ENCODE results near the gene UNC5C. TPM values are rescaled to one million over a fixed set of nuclear protein-coding genes. Genes with fewer than 3 reads are reported as not detected.

UNC5C gene
- total RNA-seq, 1 donor from 2014 or later: 15.5 TPM

GRCh38 chr4:95563638-95564337 lies 15.0 kb upstream of the UNC5C start:
- Mint-ChIP-seq H3K9me3 (ENCODE audit: low read depth) (peaks cover 2% of the 10 kb centered on the region), H3K4me1 (ENCODE audit: low read depth) (no peaks in the 10 kb centered on the region), H3K27me3 (ENCODE audit: low read depth) (no peaks in the 10 kb centered on the region), H3K36me3 (ENCODE audit: low read depth) (peaks cover 2% of the 10 kb centered on the region), H3K27ac (ENCODE audit: unreplicated experiment) (no peak overlapping the region), H3K4me3 (ENCODE audit: unreplicated experiment) (no peak overlapping the region)
- no peak for TF ChIP-seq CTCF (IDR thresholded peaks at IDR 0.05)
- DNase-seq (ENCODE audit: low spot score): no peak

GRCh38 chr4:95560774-95561173 lies 12.0 kb upstream of the UNC5C start:
- Mint-ChIP-seq H3K4me1 (ENCODE audit: low read depth) (no peaks in the 10 kb centered on the region), H3K36me3 (ENCODE audit: low read depth) (no peaks in the 10 kb centered on the region), H3K4me3 (ENCODE audit: unreplicated experiment) (no peak overlapping the region), H3K27me3 (ENCODE audit: low read depth) (no peaks in the 10 kb centered on the region), H3K9me3 (ENCODE audit: low read depth) (no peaks in the 10 kb centered on the region), H3K27ac (ENCODE audit: unreplicated experiment) (no peak overlapping the region)
- DNase-seq (ENCODE audit: low spot score): no peak
- TF ChIP-seq CTCF (IDR thresholded peaks at IDR 0.05): no peak

GRCh38 chr4:95556207-95556859 lies 7.6 kb upstream of the UNC5C start:
- H3K9me3 Mint-ChIP-seq (ENCODE audit: low read depth): no peaks in the 10 kb centered on the region
- TF ChIP-seq CTCF (IDR thresholded peaks at IDR 0.05): no peak
- no peaks in the 10 kb centered on the region for H3K36me3 Mint-ChIP-seq (ENCODE audit: low read depth)
- DNase-seq (ENCODE audit: low spot score): no peak
- peaks cover 3% of the 10 kb centered on the region for H3K27me3 Mint-ChIP-seq (ENCODE audit: low read depth)
- no peak overlapping the region for H3K27ac Mint-ChIP-seq (ENCODE audit: unreplicated experiment)
- H3K4me1 Mint-ChIP-seq (ENCODE audit: low read depth): no peaks in the 10 kb centered on the region
- H3K4me3 Mint-ChIP-seq (ENCODE audit: unreplicated experiment): no peak overlapping the region

- no peaks in the 10 kb centered on the region for H3K36me3 Mint-ChIP-seq (ENCODE audit: low read depth)
- TF ChIP-seq CTCF (IDR thresholded peaks at IDR 0.05): no peak
- no peak overlapping the region for H3K4me3 Mint-ChIP-seq (ENCODE audit: unreplicated experiment)
- no peaks in the 10 kb centered on the region for H3K9me3 Mint-ChIP-seq (ENCODE audit: low read depth)
- H3K27me3 Mint-ChIP-seq (ENCODE audit: low read depth): peaks cover 5% of the 10 kb centered on the region
- no peak for DNase-seq (ENCODE audit: low spot score)
- H3K27ac Mint-ChIP-seq (ENCODE audit: unreplicated experiment): no peak overlapping the region
- peaks cover 12% of the 10 kb centered on the region for H3K4me1 Mint-ChIP-seq (ENCODE audit: low read depth)
Observed at GRCh38 chr4:95552942-95553550, 4.3 kb upstream of the UNC5C start.

- Mint-ChIP-seq H3K9me3 (ENCODE audit: low read depth) (no peaks in the 10 kb centered on the region), H3K4me3 (ENCODE audit: unreplicated experiment) (no peak overlapping the region), H3K36me3 (ENCODE audit: low read depth) (no peaks in the 10 kb centered on the region), H3K27me3 (ENCODE audit: low read depth) (peaks cover 5% of the 10 kb centered on the region), H3K4me1 (ENCODE audit: low read depth) (peaks cover 23% of the 10 kb centered on the region), H3K27ac (ENCODE audit: unreplicated experiment) (no peak overlapping the region)
- no peak for DNase-seq (ENCODE audit: low spot score)
- no peak for TF ChIP-seq CTCF (IDR thresholded peaks at IDR 0.05)
Observed at GRCh38 chr4:95551653-95552052, 2.9 kb upstream of the UNC5C start.
